Measurements from ENCODE around the gene HHIPL1.

HHIPL1 gene

GRCh38 chr14:99677231-99678140, 32.6 kb downstream of the HHIPL1 start:
- no peak for DNase-seq

GRCh38 chr14:99678198-99678597, 33.3 kb downstream of the HHIPL1 start:
- DNase-seq = no peak

GRCh38 chr14:99679111-99679510, 34.2 kb downstream of the HHIPL1 start:
- DNase-seq = no peak

GRCh38 chr14:99679543-99679942, 34.6 kb downstream of the HHIPL1 start:
- no peak for DNase-seq

GRCh38 chr14:99679996-99680395, 35.1 kb downstream of the HHIPL1 start:
- no peak for DNase-seq

GRCh38 chr14:99681101-99681831, 36.3 kb downstream of the HHIPL1 start:
- DNase-seq = no peak

- no peak for DNase-seq
These were observed 36.9 kb downstream of the HHIPL1 start for GRCh38 chr14:99681832-99682148.

- peak; percentile 65 to 71 (median 67) for DNase-seq
These were observed 38.1 kb downstream of the HHIPL1 start for GRCh38 chr14:99682809-99683618.

- DNase-seq = peak; percentile 96 to 98 (median 98)
These were observed 38.9 kb downstream of the HHIPL1 start, which contains the start of gene CYP46A1 for GRCh38 chr14:99683619-99684409. TSS of gene CYP46A1 (plus strand) at chr14:99684298. CDS start at chr14:99684418, 120 bp downstream.

GRCh38 chr14:99684410-99684934, 39.5 kb downstream of the HHIPL1 start:
- DNase-seq = peak in 1 of 4 experiments; percentile 59

- no peak for DNase-seq
These were observed 40.2 kb downstream of the HHIPL1 start for GRCh38 chr14:99685151-99685591.

GRCh38 chr14:99685596-99685995, 40.7 kb downstream of the HHIPL1 start:
- no peak for DNase-seq

- no peak for DNase-seq
These were observed 41.8 kb downstream of the HHIPL1 start for GRCh38 chr14:99686557-99687283.

GRCh38 chr14:99687284-99688209, 42.6 kb downstream of the HHIPL1 start:
- no peak for DNase-seq

GRCh38 chr14:99688210-99688581, 43.3 kb downstream of the HHIPL1 start:
- DNase-seq = no peak

GRCh38 chr14:99688629-99689028, 43.7 kb downstream of the HHIPL1 start:
- DNase-seq = no peak

- no peak for DNase-seq
These were observed 44.6 kb downstream of the HHIPL1 start for GRCh38 chr14:99689266-99690236.

GRCh38 chr14:99690636-99691035, 45.7 kb downstream of the HHIPL1 start:
- no peak for DNase-seq

Measured in activated CD4-positive, CD25-positive, alpha-beta regulatory T cell (primary cell).